ENCODE data around the gene ILK.

The ILK gene

DNA sequence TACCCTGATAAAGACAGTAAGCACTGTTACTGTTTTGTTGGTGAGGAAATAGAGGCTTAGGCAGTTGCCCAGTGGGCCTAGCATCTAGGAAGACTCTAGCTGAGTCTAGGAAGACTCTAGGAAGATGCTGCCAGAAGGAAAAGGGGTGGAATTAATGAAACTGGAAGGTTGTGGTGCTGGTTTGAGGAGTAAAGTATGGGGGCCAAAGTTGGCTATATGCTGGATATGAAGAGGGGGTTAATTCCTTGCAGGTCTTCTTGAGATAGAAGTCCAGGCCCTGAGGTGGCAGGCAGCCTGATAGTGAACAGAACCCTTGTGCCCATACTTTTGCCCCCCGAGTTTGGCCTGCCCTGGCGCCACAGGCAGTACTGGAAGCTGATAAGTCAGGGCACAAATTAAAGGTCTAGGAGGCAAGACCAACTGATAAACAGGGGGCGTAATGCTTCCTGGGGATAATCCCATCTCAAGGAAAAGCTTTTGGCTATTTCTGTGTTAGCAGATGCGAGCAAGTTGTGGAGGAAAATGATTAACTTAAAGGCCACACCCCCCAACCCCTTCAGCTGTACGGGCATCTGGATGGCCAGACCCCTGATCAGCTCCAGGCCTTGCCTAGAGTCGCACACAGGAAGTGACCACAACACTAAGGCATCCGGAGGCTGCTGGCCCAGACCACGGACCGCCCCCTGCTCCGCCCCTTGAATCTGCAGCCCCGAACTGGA lies 3.1 kb downstream of the ILK start:
- Histone ChIP-seq H3K36me3 (ENCODE audit: insufficient read depth, low read length) (peaks cover 25% of the 10 kb centered on the region; the same call in 1 of the 2 replicates), H3K27me3 (ENCODE audit: insufficient read depth, low read length) (no peaks in the 10 kb centered on the region), H3K79me2 (ENCODE audit: control insufficient read depth, insufficient read depth, low read length, unreplicated experiment) (peaks cover 91% of the 10 kb centered on the region), H2AFZ (ENCODE audit: low read length, unreplicated experiment) (peak overlapping the region; percentile 39), H3K4me3 (ENCODE audit: low read depth, low read length) (peak overlapping the region; percentile 84), H3K4me1 (ENCODE audit: control insufficient read depth, insufficient read depth, low read length, unreplicated experiment) (peaks cover 55% of the 10 kb centered on the region), H3K27ac (ENCODE audit: low read depth, low read length) (peak overlapping the region; percentile 85)

DNA sequence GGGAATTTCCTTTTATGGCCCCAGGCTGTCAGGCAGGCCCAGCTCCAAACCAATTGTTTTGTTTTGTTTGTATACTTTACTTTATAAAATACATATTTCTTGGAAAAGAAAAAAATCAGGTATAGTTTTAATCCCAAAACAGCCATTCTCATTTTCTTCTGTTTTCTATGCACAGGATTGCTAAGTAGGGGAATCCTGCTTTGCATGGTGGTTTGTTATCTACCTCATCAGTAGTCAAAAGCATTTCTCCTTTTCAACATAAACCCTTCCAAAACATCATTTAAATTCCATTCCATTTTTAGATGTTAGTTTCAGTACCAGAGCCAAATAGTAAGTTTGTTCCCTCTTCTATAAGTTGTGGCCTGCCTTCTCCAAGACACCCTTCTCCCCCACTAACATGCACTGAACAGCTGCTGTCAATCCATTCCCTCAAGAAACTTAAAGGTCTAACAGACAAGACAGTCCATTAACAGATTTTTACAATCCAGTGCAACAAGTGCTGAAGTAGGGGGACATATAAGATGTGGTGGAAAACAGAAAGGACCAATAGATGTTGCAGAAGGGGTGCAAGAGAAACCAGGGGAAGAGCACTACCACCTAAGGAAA lies 3.7 kb downstream of the ILK start:
- Histone ChIP-seq H3K27me3 (ENCODE audit: insufficient read depth, low read length) (no peaks in the 10 kb centered on the region), H2AFZ (ENCODE audit: low read length, unreplicated experiment) (no peak overlapping the region), H3K4me3 (ENCODE audit: low read depth, low read length) (peak overlapping the region; percentile 56), H3K27ac (ENCODE audit: low read depth, low read length) (peak overlapping the region; percentile 85), H3K4me1 (ENCODE audit: control insufficient read depth, insufficient read depth, low read length, unreplicated experiment) (peaks cover 48% of the 10 kb centered on the region), H3K36me3 (ENCODE audit: insufficient read depth, low read length) (peaks cover 25% of the 10 kb centered on the region; the same call in 1 of the 2 replicates), H3K79me2 (ENCODE audit: control insufficient read depth, insufficient read depth, low read length, unreplicated experiment) (peaks cover 85% of the 10 kb centered on the region)

DNA sequence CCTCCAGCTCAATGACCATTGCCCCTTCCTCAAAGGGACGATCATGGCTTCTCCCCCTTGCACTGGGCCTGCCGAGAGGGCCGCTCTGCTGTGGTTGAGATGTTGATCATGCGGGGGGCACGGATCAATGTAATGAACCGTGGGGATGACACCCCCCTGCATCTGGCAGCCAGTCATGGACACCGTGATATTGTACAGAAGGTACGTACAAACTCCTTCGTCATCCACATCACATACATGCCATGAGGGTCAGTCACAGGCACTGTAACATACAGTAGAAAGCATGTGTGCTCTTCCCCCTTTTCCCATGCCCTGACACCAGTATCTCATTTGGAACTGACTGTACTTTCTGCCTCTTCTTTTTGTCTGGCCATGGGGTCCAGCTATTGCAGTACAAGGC lies 4.4 kb downstream of the ILK start:
- H2AFZ ChIP-seq (ENCODE audit: low read length, unreplicated experiment) = no peak overlapping the region
- peaks cover 78% of the 10 kb centered on the region for H3K79me2 ChIP-seq (ENCODE audit: control insufficient read depth, insufficient read depth, low read length, unreplicated experiment)
- H3K27ac ChIP-seq (ENCODE audit: low read depth, low read length) = peak overlapping the region; percentile 85
- H3K4me1 ChIP-seq (ENCODE audit: control insufficient read depth, insufficient read depth, low read length, unreplicated experiment) = peaks cover 52% of the 10 kb centered on the region
- H3K27me3 ChIP-seq (ENCODE audit: insufficient read depth, low read length) = no peaks in the 10 kb centered on the region
- no peak overlapping the region for H3K4me3 ChIP-seq (ENCODE audit: low read depth, low read length)
- peaks cover 25% of the 10 kb centered on the region; the same call in 1 of the 2 replicates for H3K36me3 ChIP-seq (ENCODE audit: insufficient read depth, low read length)

DNA sequence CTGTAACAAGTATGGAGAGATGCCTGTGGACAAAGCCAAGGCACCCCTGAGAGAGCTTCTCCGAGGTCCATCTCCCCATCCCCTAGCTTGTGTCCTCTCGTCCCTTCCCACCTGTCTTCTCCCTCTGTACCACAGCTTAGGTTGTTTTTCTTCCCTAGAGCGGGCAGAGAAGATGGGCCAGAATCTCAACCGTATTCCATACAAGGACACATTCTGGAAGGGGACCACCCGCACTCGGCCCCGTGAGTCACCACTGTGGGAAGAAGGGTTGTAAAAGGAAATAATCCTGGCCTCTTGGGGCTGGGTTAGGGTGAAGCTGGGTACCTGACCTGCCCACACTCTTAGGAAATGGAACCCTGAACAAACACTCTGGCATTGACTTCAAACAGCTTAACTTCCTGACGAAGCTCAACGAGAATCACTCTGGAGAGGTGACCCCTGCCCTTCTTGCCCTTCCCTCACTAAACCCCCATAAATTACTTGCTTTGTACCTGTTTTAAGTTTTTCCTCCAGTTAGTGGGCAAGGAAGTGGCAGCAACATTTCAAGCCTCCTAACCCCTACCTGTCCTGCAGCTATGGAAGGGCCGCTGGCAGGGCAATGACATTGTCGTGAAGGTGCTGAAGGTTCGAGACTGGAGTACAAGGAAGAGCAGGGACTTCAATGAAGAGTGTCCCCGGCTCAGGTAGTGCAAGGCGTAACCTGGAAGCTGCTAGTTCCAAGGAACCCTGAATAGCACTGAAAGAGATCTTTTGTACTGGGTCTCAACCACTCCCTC lies 5.3 kb downstream of the ILK start:
- H3K27me3 ChIP-seq (ENCODE audit: insufficient read depth, low read length) = no peaks in the 10 kb centered on the region
- H3K27ac ChIP-seq (ENCODE audit: low read depth, low read length) = peak overlapping the region; percentile 11; the same call in 1 of the 2 replicates
- no peak overlapping the region for H2AFZ ChIP-seq (ENCODE audit: low read length, unreplicated experiment)
- H3K79me2 ChIP-seq (ENCODE audit: control insufficient read depth, insufficient read depth, low read length, unreplicated experiment) = peaks cover 73% of the 10 kb centered on the region
- no peak overlapping the region for H3K4me3 ChIP-seq (ENCODE audit: low read depth, low read length)
- peaks cover 30% of the 10 kb centered on the region; the same call in 1 of the 2 replicates for H3K36me3 ChIP-seq (ENCODE audit: insufficient read depth, low read length)
- peaks cover 57% of the 10 kb centered on the region for H3K4me1 ChIP-seq (ENCODE audit: control insufficient read depth, insufficient read depth, low read length, unreplicated experiment)

DNA sequence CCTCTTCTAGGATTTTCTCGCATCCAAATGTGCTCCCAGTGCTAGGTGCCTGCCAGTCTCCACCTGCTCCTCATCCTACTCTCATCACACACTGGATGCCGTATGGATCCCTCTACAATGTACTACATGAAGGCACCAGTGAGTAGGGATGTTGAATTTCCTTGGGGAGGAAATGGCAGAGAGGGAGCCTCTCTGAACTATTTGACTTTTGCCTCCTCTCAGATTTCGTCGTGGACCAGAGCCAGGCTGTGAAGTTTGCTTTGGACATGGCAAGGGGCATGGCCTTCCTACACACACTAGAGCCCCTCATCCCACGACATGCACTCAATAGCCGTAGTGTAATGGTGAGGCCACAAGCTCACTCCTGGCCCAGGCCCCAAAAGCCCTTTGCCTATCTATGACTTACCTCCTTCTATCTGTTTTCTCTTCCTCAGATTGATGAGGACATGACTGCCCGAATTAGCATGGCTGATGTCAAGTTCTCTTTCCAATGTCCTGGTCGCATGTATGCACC lies 6.0 kb downstream of the ILK start:
- H2AFZ ChIP-seq (ENCODE audit: low read length, unreplicated experiment) = no peak overlapping the region
- H3K27ac ChIP-seq (ENCODE audit: low read depth, low read length) = no peak overlapping the region
- H3K79me2 ChIP-seq (ENCODE audit: control insufficient read depth, insufficient read depth, low read length, unreplicated experiment) = peaks cover 67% of the 10 kb centered on the region
- H3K36me3 ChIP-seq (ENCODE audit: insufficient read depth, low read length) = peaks cover 34% of the 10 kb centered on the region; the same call in 1 of the 2 replicates
- peaks cover 57% of the 10 kb centered on the region for H3K4me1 ChIP-seq (ENCODE audit: control insufficient read depth, insufficient read depth, low read length, unreplicated experiment)
- H3K4me3 ChIP-seq (ENCODE audit: low read depth, low read length) = no peak overlapping the region; the same call in 1 of the 2 replicates
- H3K27me3 ChIP-seq (ENCODE audit: insufficient read depth, low read length) = no peaks in the 10 kb centered on the region

DNA sequence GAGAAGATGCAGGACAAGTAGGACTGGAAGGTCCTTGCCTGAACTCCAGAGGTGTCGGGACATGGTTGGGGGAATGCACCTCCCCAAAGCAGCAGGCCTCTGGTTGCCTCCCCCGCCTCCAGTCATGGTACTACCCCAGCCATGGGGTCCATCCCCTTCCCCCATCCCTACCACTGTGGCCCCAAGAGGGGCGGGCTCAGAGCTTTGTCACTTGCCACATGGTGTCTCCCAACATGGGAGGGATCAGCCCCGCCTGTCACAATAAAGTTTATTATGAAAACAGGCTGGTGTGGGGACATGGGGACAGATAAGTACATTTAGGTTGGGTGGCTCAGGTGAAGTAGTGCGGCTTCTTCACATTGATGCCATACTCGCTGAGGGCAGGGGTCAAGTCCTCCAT lies 7.0 kb downstream of the ILK start:
- Histone ChIP-seq H3K36me3 (ENCODE audit: insufficient read depth, low read length) (peaks cover 40% of the 10 kb centered on the region; the same call in 1 of the 2 replicates), H3K4me3 (ENCODE audit: low read depth, low read length) (peak overlapping the region; percentile 82), H3K79me2 (ENCODE audit: control insufficient read depth, insufficient read depth, low read length, unreplicated experiment) (peaks cover 56% of the 10 kb centered on the region), H3K27me3 (ENCODE audit: insufficient read depth, low read length) (no peaks in the 10 kb centered on the region), H3K4me1 (ENCODE audit: control insufficient read depth, insufficient read depth, low read length, unreplicated experiment) (peaks cover 55% of the 10 kb centered on the region), H3K27ac (ENCODE audit: low read depth, low read length) (no peak overlapping the region), H2AFZ (ENCODE audit: low read length, unreplicated experiment) (no peak overlapping the region)

DNA sequence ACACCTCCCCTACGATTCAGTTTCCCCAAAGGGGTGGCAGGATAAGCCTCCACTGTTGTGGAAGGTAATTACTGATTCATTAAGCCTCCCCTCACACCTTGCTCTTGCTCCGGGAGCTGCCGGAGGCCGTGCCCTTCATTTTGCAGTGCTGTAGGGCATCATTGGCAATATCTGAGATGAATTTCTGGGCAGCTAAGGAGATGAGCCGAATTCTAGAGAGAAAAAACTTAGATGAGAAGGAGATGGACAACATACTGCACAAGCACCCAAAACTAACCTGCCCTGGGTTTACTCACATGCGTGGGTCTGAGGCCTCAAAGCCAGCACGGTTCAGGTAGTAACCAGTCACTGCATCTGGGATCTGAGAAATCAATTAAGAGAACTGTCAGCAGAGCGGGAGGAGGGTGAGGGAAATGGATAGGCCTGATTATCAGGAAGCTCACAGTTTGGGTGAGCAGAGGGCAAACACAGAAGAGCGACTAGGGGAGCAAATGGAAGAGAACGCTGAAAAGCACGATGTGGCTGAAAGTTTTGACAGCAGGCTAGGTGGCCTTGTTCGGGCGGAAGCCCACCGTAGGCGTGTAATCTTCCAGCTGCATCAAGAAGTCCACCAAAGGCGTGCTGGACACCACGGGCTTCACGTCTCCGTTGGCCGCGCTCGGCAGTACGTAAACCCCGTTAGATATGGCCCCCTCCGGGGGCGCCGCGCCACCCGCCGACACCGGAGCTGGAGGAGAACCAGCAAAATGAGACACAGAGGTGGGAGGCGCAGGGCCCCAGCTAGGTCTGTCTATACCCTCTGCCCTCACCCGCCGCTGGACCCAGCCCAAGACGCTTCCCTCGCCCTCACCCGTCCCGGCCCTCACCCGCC lies 7.8 kb downstream of the ILK start:
- H3K4me1 ChIP-seq (ENCODE audit: control insufficient read depth, insufficient read depth, low read length, unreplicated experiment) = peaks cover 52% of the 10 kb centered on the region
- peaks cover 49% of the 10 kb centered on the region for H3K79me2 ChIP-seq (ENCODE audit: control insufficient read depth, insufficient read depth, low read length, unreplicated experiment)
- peak overlapping the region; percentile 90 for H3K27ac ChIP-seq (ENCODE audit: low read depth, low read length)
- H3K4me3 ChIP-seq (ENCODE audit: low read depth, low read length) = peak overlapping the region; percentile 82
- H3K27me3 ChIP-seq (ENCODE audit: insufficient read depth, low read length) = no peaks in the 10 kb centered on the region
- H2AFZ ChIP-seq (ENCODE audit: low read length, unreplicated experiment) = no peak overlapping the region
- peaks cover 45% of the 10 kb centered on the region; the same call in 1 of the 2 replicates for H3K36me3 ChIP-seq (ENCODE audit: insufficient read depth, low read length)

DNA sequence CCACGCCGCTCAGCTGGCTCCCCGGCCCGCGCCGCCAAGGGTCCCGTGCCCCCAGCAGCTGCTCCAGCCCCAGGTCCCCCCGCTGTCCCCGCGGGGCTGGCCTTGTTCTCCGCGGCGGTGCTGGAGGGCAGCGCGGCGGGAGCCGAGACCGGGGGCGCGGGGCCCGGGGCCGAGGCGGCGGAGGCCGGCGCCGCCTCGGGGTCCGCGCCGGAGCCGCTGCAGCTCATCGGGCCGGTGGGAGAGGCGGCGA lies 8.3 kb downstream of the ILK start:
- Histone ChIP-seq H3K36me3 (ENCODE audit: insufficient read depth, low read length) (peaks cover 45% of the 10 kb centered on the region; the same call in 1 of the 2 replicates), H2AFZ (ENCODE audit: low read length, unreplicated experiment) (no peak overlapping the region), H3K79me2 (ENCODE audit: control insufficient read depth, insufficient read depth, low read length, unreplicated experiment) (peaks cover 48% of the 10 kb centered on the region)

DNA sequence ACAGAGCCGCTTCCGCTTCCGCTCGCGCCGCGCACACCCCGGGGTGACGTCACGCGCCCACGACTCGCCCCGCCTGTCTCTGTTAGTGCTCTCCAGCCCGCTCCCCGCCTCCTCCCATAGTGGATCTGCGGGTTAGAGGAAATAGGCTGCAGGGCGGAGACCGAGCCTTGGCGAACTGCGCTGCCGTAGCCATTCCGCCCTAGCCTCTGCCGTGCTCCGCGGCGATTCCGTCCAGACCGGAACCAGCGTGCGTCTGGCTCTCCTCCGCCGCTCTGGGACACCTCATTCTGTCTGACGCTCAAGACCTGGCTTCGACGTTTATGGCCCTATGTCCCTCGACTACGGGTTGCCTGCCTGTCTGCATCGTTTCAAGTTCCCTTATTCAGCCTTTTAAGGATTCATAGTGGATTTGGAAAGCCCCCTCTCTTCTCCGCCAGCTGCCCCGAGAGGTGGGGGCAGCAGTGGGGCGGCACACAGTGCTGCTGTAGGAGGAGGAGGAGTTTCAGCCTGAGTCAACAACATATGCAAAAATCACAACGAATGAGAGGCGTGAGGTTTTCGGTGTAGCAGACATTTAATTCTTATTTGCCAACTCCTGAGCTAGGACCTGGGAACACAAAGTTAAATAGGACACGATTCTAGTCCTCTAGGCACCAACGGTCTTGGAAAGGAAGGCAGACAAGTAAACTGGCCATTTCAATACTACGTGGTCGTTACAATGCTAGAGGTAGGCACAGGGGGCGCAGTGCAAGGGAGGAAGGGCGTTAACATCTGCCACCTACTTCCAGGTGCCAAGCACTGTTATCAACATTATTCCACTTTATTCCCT lies 8.9 kb downstream of the ILK start, which contains the start of gene TAF10:
Gene TAF10 (minus strand): TSS at position 4 of the 829 bp plus-strand sequence. CDS start 27 bp downstream, outside the sequence.
- H2AFZ ChIP-seq (ENCODE audit: low read length, unreplicated experiment) = peak within 1 kb of the TSS; percentile 72
- H3K27me3 ChIP-seq (ENCODE audit: insufficient read depth, low read length) = no peaks in the 10 kb centered on the region
- peaks cover 54% of the 10 kb centered on the region for H3K4me1 ChIP-seq (ENCODE audit: control insufficient read depth, insufficient read depth, low read length, unreplicated experiment)
- peak within 1 kb of the TSS; percentile 82 for H3K4me3 ChIP-seq (ENCODE audit: low read depth, low read length)
- peak within 1 kb of the TSS; percentile 90 for H3K27ac ChIP-seq (ENCODE audit: low read depth, low read length)
- H3K79me2 ChIP-seq (ENCODE audit: control insufficient read depth, insufficient read depth, low read length, unreplicated experiment) = peaks cover 48% of the 10 kb centered on the region
- H3K36me3 ChIP-seq (ENCODE audit: insufficient read depth, low read length) = peaks cover 42% of the 10 kb centered on the region; the same call in 1 of the 2 replicates

More for the DNA sequence above, 8.3 kb downstream of the ILK start:
- Histone ChIP-seq H3K4me3 (ENCODE audit: low read depth, low read length) (peak overlapping the region; percentile 82), H3K27me3 (ENCODE audit: insufficient read depth, low read length) (no peaks in the 10 kb centered on the region), H3K4me1 (ENCODE audit: control insufficient read depth, insufficient read depth, low read length, unreplicated experiment) (peaks cover 52% of the 10 kb centered on the region), H3K27ac (ENCODE audit: low read depth, low read length) (peak overlapping the region; percentile 90)

Measured in ACC112 (cell line).